ELF-1 (cell line): ENCODE data around the gene GOLGA6L10.
"Not testable (repeated sequence)": the region's sequence is repeated elsewhere in the genome, so short reads cannot be mapped to it uniquely, and the experiment has no call there.

ENCODE experiments used
- DNase-seq: peaks from one replicate; pipeline ENCODE4 v3.0.0-alpha.2; 2016; ENCODE audit warnings: low read depth, low spot score

GOLGA6L10 gene

GRCh38 chr15:82317516-82317915 lies 31.8 kb downstream of the GOLGA6L10 start:
- not testable (repeated sequence) for DNase-seq

- DNase-seq = no peak
These were observed 32.2 kb downstream of the GOLGA6L10 start for GRCh38 chr15:82317091-82317489.

- DNase-seq = not testable (repeated sequence)
These were observed 32.8 kb downstream of the GOLGA6L10 start for GRCh38 chr15:82316247-82317090.

- no peak for DNase-seq
These were observed 33.6 kb downstream of the GOLGA6L10 start for GRCh38 chr15:82315519-82316246.

- no peak for DNase-seq
These were observed 34.3 kb downstream of the GOLGA6L10 start for GRCh38 chr15:82314769-82315518.

GRCh38 chr15:82313951-82314768 lies 35.1 kb downstream of the GOLGA6L10 start:
- DNase-seq = not testable (repeated sequence)

GRCh38 chr15:82313446-82313845 lies 35.8 kb downstream of the GOLGA6L10 start:
- no peak for DNase-seq

GRCh38 chr15:82312586-82313349 lies 36.5 kb downstream of the GOLGA6L10 start:
- no peak for DNase-seq

- not testable (repeated sequence) for DNase-seq
These were observed 38.0 kb downstream of the GOLGA6L10 start for GRCh38 chr15:82311321-82311720.

GRCh38 chr15:82309802-82310201 lies 39.5 kb downstream of the GOLGA6L10 start:
- no peak for DNase-seq

GRCh38 chr15:82307714-82308081 lies 41.6 kb downstream of the GOLGA6L10 start:
- DNase-seq = no peak

- DNase-seq = peak; percentile 19
These were observed 42.2 kb downstream of the GOLGA6L10 start for GRCh38 chr15:82306791-82307713.

GRCh38 chr15:82305621-82306048 lies 43.6 kb downstream of the GOLGA6L10 start:
- no peak for DNase-seq

GRCh38 chr15:82304778-82305090 lies 44.5 kb downstream of the GOLGA6L10 start:
- no peak for DNase-seq

GRCh38 chr15:82303956-82304777 lies 45.1 kb downstream of the GOLGA6L10 start:
- no peak for DNase-seq

GRCh38 chr15:82301296-82302016 lies 47.8 kb downstream of the GOLGA6L10 start:
- no peak for DNase-seq

- DNase-seq = no peak
These were observed 48.4 kb downstream of the GOLGA6L10 start for GRCh38 chr15:82300883-82301282.

- DNase-seq = not testable (repeated sequence)
These were observed 48.9 kb downstream of the GOLGA6L10 start for GRCh38 chr15:82300326-82300725.
